ENCODE measurements around the gene PTPRA. TPM values are rescaled to one million over a fixed set of nuclear protein-coding genes. Genes with fewer than 3 reads are reported as not detected.

Gene PTPRA
- total and polyA plus RNA-seq, 4 donors, result 8.7 to 24.3 (median 15.7) TPM

DNA sequence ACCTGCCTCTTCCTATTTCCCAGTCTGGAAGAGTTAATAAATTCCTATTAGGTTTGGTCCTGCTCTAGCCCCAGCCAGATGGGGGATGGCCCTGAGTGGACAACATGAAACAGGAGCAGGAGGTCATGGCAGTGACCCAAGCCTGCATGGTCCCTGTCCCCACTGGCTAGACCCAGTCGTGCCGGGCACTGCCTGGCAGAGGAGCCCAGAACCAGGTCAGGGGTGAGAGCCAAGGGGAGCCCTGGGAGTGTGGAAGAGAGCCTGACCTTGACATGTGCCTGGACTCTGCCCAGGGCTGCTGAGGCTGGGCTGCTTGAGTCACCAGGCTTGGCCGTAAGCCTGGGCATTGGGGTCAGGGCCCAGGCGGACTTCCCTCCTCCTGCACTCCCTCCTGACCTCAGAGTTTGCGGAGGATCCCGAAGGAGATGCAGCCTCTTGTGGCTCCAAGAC lies 207.7 kb downstream of the PTPRA start:
- Histone ChIP-seq H3K27me3 (ENCODE audit: control insufficient read depth in 4 of 4, insufficient read depth in 4 of 4, low read length in 3 of 4) (no peaks in the 10 kb centered on the region), H3K9me3 (ENCODE audit: control insufficient read depth in 4 of 4, low read length in 3 of 4) (no peaks in the 10 kb centered on the region), H3K27ac (ENCODE audit: low read depth in 1 of 2, low read length in 2 of 2) (no peak overlapping the region), H3K4me1 (ENCODE audit: control insufficient read depth in 4 of 4, insufficient read depth in 4 of 4, low read length in 3 of 4) (peaks cover 13 to 26% (median 16%) of the 10 kb centered on the region in 4 donors), H3K36me3 (ENCODE audit: control insufficient read depth in 4 of 4, insufficient read depth in 3 of 4, low read depth in 1 of 4, low read length in 3 of 4) (no peaks in the 10 kb centered on the region), H3K4me3 (ENCODE audit: low read depth in 1 of 3, low read length in 3 of 3) (no peak overlapping the region), H3K9ac (ENCODE audit: low read depth in 1 of 2, low read length in 2 of 2) (no peak overlapping the region)
- 18% methylated on average over 6 of the region's 6 CpGs for WGBS
- DNase-seq (ENCODE audit: low spot score), result no peak
- TF ChIP-seq GABPA (IDR thresholded peaks at IDR 0.05 in 1 of 2, conservative IDR thresholded peaks at IDR 0.05 in 1 of 2), result no peak
- peak; percentile 91 to 95 for TF ChIP-seq HNF4A (conservative IDR thresholded peaks at IDR 0.05)
- TF ChIP-seq, protein P1, sequence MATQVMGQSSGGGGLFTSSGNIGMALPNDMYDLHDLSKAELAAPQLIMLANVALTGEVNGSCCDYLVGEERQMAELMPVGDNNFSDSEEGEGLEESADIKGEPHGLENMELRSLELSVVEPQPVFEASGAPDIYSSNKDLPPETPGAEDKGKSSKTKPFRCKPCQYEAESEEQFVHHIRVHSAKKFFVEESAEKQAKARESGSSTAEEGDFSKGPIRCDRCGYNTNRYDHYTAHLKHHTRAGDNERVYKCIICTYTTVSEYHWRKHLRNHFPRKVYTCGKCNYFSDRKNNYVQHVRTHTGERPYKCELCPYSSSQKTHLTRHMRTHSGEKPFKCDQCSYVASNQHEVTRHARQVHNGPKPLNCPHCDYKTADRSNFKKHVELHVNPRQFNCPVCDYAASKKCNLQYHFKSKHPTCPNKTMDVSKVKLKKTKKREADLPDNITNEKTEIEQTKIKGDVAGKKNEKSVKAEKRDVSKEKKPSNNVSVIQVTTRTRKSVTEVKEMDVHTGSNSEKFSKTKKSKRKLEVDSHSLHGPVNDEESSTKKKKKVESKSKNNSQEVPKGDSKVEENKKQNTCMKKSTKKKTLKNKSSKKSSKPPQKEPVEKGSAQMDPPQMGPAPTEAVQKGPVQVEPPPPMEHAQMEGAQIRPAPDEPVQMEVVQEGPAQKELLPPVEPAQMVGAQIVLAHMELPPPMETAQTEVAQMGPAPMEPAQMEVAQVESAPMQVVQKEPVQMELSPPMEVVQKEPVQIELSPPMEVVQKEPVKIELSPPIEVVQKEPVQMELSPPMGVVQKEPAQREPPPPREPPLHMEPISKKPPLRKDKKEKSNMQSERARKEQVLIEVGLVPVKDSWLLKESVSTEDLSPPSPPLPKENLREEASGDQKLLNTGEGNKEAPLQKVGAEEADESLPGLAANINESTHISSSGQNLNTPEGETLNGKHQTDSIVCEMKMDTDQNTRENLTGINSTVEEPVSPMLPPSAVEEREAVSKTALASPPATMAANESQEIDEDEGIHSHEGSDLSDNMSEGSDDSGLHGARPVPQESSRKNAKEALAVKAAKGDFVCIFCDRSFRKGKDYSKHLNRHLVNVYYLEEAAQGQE (IDR thresholded peaks at IDR 0.05), result no peak
- TF ChIP-seq, protein P2, sequence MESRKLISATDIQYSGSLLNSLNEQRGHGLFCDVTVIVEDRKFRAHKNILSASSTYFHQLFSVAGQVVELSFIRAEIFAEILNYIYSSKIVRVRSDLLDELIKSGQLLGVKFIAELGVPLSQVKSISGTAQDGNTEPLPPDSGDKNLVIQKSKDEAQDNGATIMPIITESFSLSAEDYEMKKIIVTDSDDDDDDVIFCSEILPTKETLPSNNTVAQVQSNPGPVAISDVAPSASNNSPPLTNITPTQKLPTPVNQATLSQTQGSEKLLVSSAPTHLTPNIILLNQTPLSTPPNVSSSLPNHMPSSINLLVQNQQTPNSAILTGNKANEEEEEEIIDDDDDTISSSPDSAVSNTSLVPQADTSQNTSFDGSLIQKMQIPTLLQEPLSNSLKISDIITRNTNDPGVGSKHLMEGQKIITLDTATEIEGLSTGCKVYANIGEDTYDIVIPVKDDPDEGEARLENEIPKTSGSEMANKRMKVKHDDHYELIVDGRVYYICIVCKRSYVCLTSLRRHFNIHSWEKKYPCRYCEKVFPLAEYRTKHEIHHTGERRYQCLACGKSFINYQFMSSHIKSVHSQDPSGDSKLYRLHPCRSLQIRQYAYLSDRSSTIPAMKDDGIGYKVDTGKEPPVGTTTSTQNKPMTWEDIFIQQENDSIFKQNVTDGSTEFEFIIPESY (IDR thresholded peaks at IDR 0.05), result peak; percentile 53
- TF ChIP-seq SP1 (IDR thresholded peaks at IDR 0.05), result peak; percentile 96
- TF ChIP-seq FOXA2 (IDR thresholded peaks at IDR 0.05), result no peak
- peak; percentile 86 to 87 for TF ChIP-seq JUND (IDR thresholded peaks at IDR 0.05)
- TF ChIP-seq, protein P3, sequence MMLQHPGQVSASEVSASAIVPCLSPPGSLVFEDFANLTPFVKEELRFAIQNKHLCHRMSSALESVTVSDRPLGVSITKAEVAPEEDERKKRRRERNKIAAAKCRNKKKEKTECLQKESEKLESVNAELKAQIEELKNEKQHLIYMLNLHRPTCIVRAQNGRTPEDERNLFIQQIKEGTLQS (IDR thresholded peaks at IDR 0.05), result no peak
- peak; percentile 42 for TF ChIP-seq YY1 (IDR thresholded peaks at IDR 0.05)
- no peak for TF ChIP-seq TAF1 (conservative IDR thresholded peaks at IDR 0.05)
- TF ChIP-seq RAD21 (IDR thresholded peaks at IDR 0.05), result peak in 1 of 2 donors; percentile 52
- TF ChIP-seq, protein P4, sequence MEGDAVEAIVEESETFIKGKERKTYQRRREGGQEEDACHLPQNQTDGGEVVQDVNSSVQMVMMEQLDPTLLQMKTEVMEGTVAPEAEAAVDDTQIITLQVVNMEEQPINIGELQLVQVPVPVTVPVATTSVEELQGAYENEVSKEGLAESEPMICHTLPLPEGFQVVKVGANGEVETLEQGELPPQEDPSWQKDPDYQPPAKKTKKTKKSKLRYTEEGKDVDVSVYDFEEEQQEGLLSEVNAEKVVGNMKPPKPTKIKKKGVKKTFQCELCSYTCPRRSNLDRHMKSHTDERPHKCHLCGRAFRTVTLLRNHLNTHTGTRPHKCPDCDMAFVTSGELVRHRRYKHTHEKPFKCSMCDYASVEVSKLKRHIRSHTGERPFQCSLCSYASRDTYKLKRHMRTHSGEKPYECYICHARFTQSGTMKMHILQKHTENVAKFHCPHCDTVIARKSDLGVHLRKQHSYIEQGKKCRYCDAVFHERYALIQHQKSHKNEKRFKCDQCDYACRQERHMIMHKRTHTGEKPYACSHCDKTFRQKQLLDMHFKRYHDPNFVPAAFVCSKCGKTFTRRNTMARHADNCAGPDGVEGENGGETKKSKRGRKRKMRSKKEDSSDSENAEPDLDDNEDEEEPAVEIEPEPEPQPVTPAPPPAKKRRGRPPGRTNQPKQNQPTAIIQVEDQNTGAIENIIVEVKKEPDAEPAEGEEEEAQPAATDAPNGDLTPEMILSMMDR (IDR thresholded peaks at IDR 0.05; ENCODE audit: low read depth, low read length, missing input control), result no peak
- TF ChIP-seq NR2F2 (IDR thresholded peaks at IDR 0.05), result peak; percentile 96
- peak in 1 of 2 donors; percentile 44 for TF ChIP-seq EGR1 (IDR thresholded peaks at IDR 0.05; ENCODE audit: low read depth in 2 of 2)
- peak; percentile 80 for TF ChIP-seq HNF4G (IDR thresholded peaks at IDR 0.05)
- peak; percentile 99 for TF ChIP-seq RXRA (IDR thresholded peaks at IDR 0.05)
- TF ChIP-seq, protein P5, sequence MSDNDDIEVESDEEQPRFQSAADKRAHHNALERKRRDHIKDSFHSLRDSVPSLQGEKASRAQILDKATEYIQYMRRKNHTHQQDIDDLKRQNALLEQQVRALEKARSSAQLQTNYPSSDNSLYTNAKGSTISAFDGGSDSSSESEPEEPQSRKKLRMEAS (IDR thresholded peaks at IDR 0.05), result peak; percentile 75
- TF ChIP-seq FOXA1 (IDR thresholded peaks at IDR 0.05), result no peak
